Endothelial cell of umbilical vein (primary cell): ENCODE results near the gene UBR3. TPM values are rescaled to one million over a fixed set of nuclear protein-coding genes. Genes with fewer than 3 reads are reported as not detected.

Experiments
- BruUV-seq: library from RNA; stranded (reverse); fragments of 400-500 nt; replicated peaks from 2 replicates; lab custom pipeline; 2021; lab: Mats Ljungman, UMichigan
- CTCF ChIA-PET: fragments of 300-600, 350-600 bp; sonication (Branson Sonifier 250); formaldehyde crosslinking; loops from one replicate; lab custom pipeline; 2021; ENCODE audit warnings: antibody characterized with exemption, inconsistent platforms; lab: Charles Lee
- POLR2A ChIA-PET: fragments of 300-600, 350-600 bp; sonication (Branson Sonifier 250); formaldehyde crosslinking; loops from one replicate; lab custom pipeline; 2021; ENCODE audit warnings: antibody characterized with exemption, inconsistent platforms; lab: Charles Lee
- DNase-seq: peaks from one replicate; pipeline ENCODE4 v3.0.0-alpha.2; 2011; ENCODE audit warnings: low read depth, low spot score
- FAIRE-seq: peaks from 2 replicates; lab custom pipeline; 2011; peaks lifted over from hg19 to GRCh38; lab: Jason Lieb, UNC
- H2AFZ ChIP-seq: 2 replicates; pipeline ENCODE4 v1.6.0; 2012; ENCODE audit warnings: low read depth, low read length, control low read depth, inconsistent platforms
- H3K27ac ChIP-seq: 2 replicates; pipeline ENCODE4 v1.5.1; 2011; ENCODE audit warnings: low read depth, mild to moderate bottlenecking, control low read depth, low read length, moderate library complexity; ENCODE audit not compliant: insufficient read depth
- H3K27me3 ChIP-seq, 2 experiments: 2 replicates each; pipeline versions ENCODE4 v1.6.0 to v1.6.1; 2011; ENCODE audit warnings: low read length in 2 of 2, mixed read lengths in 1 of 2; ENCODE audit not compliant: control insufficient read depth in 2 of 2, insufficient read depth in 2 of 2
- H3K36me3 ChIP-seq, 2 experiments: 2 replicates in 1 of 2; 3 replicates in 1 of 2; pipeline ENCODE4 v1.5.1; 2011; ENCODE audit warnings: low read length in 2 of 2, mild to moderate bottlenecking in 1 of 2, moderate library complexity in 1 of 2; ENCODE audit not compliant: control insufficient read depth in 2 of 2, insufficient read depth in 2 of 2; ENCODE audit errors: extremely low read depth in 1 of 2
- H3K4me1 ChIP-seq: 3 replicates; pipeline ENCODE4 v1.5.1; 2011; ENCODE audit warnings: mild to moderate bottlenecking, low read length; ENCODE audit not compliant: control insufficient read depth, insufficient read depth; ENCODE audit errors: extremely low read depth
- H3K4me2 ChIP-seq: 2 replicates; pipeline ENCODE4 v1.6.1; 2011; ENCODE audit warnings: low read length, control low read depth, mixed read lengths; ENCODE audit not compliant: insufficient read depth
- H3K4me3 ChIP-seq, 3 experiments: fragments of 200-600 bp in 1 of 3; sonication (generic), shearing (Covaris generic) in 1 of 3; replicated peaks in 1 of 3; 2 replicates each; pipeline ENCODE4 v1.5.1; 2011 to 2016; ENCODE audit warnings: control low read depth in 3 of 3, low read length in 3 of 3, mild to moderate bottlenecking in 2 of 3, inconsistent platforms in 1 of 3, low read depth in 1 of 3, moderate library complexity in 1 of 3; ENCODE audit not compliant: insufficient read depth in 1 of 3
- H3K79me2 ChIP-seq: 2 replicates; pipeline ENCODE4 v1.6.0; 2012; ENCODE audit warnings: low read length, inconsistent platforms; ENCODE audit not compliant: control insufficient read depth, insufficient read depth
- H3K9ac ChIP-seq: replicated peaks from 2 replicates; pipeline ENCODE3; 2011; ENCODE audit warnings: low read length, control low read depth; ENCODE audit not compliant: insufficient read depth; ENCODE audit errors: extremely low read depth
- H3K9me1 ChIP-seq: replicated peaks from 3 replicates; pipeline ENCODE4 v1.6.0; 2011; ENCODE audit warnings: mild to moderate bottlenecking, low read length; ENCODE audit not compliant: control insufficient read depth, insufficient read depth; ENCODE audit errors: extremely low read depth
- H3K9me3 ChIP-seq: replicated peaks from 2 replicates; pipeline ENCODE4 v1.5.1; 2012; ENCODE audit warnings: low read length, inconsistent platforms; ENCODE audit not compliant: control insufficient read depth, insufficient read depth
- H4K20me1 ChIP-seq: replicated peaks from 2 replicates; pipeline ENCODE3; 2011; ENCODE audit warnings: mild to moderate bottlenecking, low read length; ENCODE audit not compliant: control insufficient read depth, insufficient read depth; ENCODE audit errors: extremely low read depth
- CTCF ChIP-seq, 2 donors: IDR thresholded peaks; 1 replicate in 1 of 2; 2 replicates in 1 of 2; pipeline ENCODE4 v1.5.1; 2011; ENCODE audit warnings: low read length in 2 of 2, mild to moderate bottlenecking in 2 of 2, moderate library complexity in 2 of 2, control low read depth in 1 of 2, inconsistent platforms in 1 of 2, low read depth in 1 of 2; ENCODE audit not compliant: insufficient read depth in 1 of 2; ENCODE audit errors: extremely low read depth in 1 of 2
- EZH2 ChIP-seq: IDR thresholded peaks from 2 replicates; pipeline ENCODE4 v1.6.1; 2012; ENCODE audit warnings: borderline replicate concordance, low read depth, mild to moderate bottlenecking, moderate library complexity, low read length, inconsistent platforms; ENCODE audit not compliant: severe bottlenecking
- FOS ChIP-seq: IDR thresholded peaks from 2 replicates; pipeline ENCODE4 v1.6.1; 2011; ENCODE audit warnings: mild to moderate bottlenecking, low read length, moderate library complexity, borderline replicate concordance; ENCODE audit not compliant: insufficient read depth
- GATA2 ChIP-seq: IDR thresholded peaks from 2 replicates; pipeline ENCODE4 v1.7.0; 2011; ENCODE audit warnings: low read depth, mild to moderate bottlenecking, moderate library complexity, mixed read lengths, low read length; ENCODE audit not compliant: insufficient read length, insufficient read depth
- JUN ChIP-seq: IDR thresholded peaks from 2 replicates; pipeline ENCODE4 v1.6.1; 2011; ENCODE audit warnings: borderline replicate concordance, low read depth; ENCODE audit not compliant: insufficient read length, insufficient read depth
- MAX ChIP-seq: IDR thresholded peaks from 2 replicates; pipeline ENCODE4 v1.6.1; 2011; ENCODE audit not compliant: insufficient read depth, insufficient read length
- MYC ChIP-seq: IDR thresholded peaks from one replicate; pipeline ENCODE4 v1.6.1; 2011; ENCODE audit warnings: mild to moderate bottlenecking, low read depth, low read length
- POLR2A ChIP-seq: IDR thresholded peaks from 2 replicates; pipeline ENCODE4 v1.6.1; 2012; ENCODE audit warnings: low read depth, mild to moderate bottlenecking, control low read depth, low read length
- POLR2AphosphoS5 ChIP-seq: IDR thresholded peaks from 2 replicates; pipeline ENCODE4 v1.6.1; 2012; ENCODE audit warnings: low read depth, mild to moderate bottlenecking, control low read depth, low read length, moderate library complexity; ENCODE audit not compliant: insufficient read depth
- dilution Hi-C: fragments of 300-500 bp; cut with MboI; formaldehyde crosslinking; loops from one replicate; pipeline ENCODE4 v1.15.0; 2019; ENCODE audit warnings: low sequenced_read_pairs; ENCODE audit not compliant: extremely low pct_ligation_motif_present
- intact Hi-C: fragments of 100-400 bp; cut with micrococcal nuclease; formaldehyde crosslinking; loops from one replicate; pipeline ENCODE4 v1.10.0; 2022
- polyA plus RNA-seq, 4 experiments: library from polyadenylated mRNA; depleted of rRNA in 3 of 4; stranded (reverse) in 3 of 4; unstranded in 1 of 4; fragments of >200 nt; gene quantifications; 2 replicates each; pipeline versions ENCODE4 v1.2.1 to v1.2.3, GENCODE V29; 2011 to 2012; ENCODE audit warnings: missing spikeins in 1 of 4
- total RNA-seq: library from RNA; stranded (reverse); gene quantifications from 2 replicates; pipeline ENCODE4 v1.2.3, GENCODE V29; 2021

Gene UBR3
- total and polyA plus RNA-seq, 2 donors (not counting 3 experiments of a cell fraction or from before 2014, with no cell fraction given), result 5.3 to 27.5 TPM

- DNase-seq (peak; percentile 39), FAIRE-seq (no peak)
- ChIA-PET POLR2A (no interaction called here), CTCF (no interaction called here)
- Histone ChIP-seq H4K20me1 (no peaks in the 10 kb centered on the region), H3K36me3 (peaks cover 0 to 2% of the 10 kb centered on the region in 2 experiments), H3K27ac (no peak overlapping the region), H3K9me1 (peaks cover 3% of the 10 kb centered on the region), H3K4me1 (peaks cover 5% of the 10 kb centered on the region), H3K27me3 (no peaks in the 10 kb centered on the region), H3K4me3 (no peak overlapping the region), H3K79me2 (no peaks in the 10 kb centered on the region), H3K9me3 (no peaks in the 10 kb centered on the region), H2AFZ (no peak overlapping the region), H3K9ac (no peak overlapping the region), H3K4me2 (no peak overlapping the region)
- dilution Hi-C loops, result no loop called here
- BruUV-seq, result no TSS peak
- no peak for TF ChIP-seq JUN
- TF ChIP-seq POLR2A, result no peak
- no peak for TF ChIP-seq FOS
- no peak for TF ChIP-seq MYC
- no peak for TF ChIP-seq CTCF (IDR thresholded peaks at IDR 0.05; ENCODE audit: extremely low read depth in 1 of 2, insufficient read depth in 1 of 2, low read depth in 1 of 2, low read length in 2 of 2)
- no peak for TF ChIP-seq POLR2AphosphoS5
- TF ChIP-seq GATA2, result no peak
- no peak for TF ChIP-seq EZH2
- no peak for TF ChIP-seq MAX
- intact Hi-C loops, result no loop called here
These were observed 259.6 kb downstream of the UBR3 start for GRCh38 chr2:170086751-170087412.
